ENCODE data around the gene HNRNPA1L2.
A peak's percentile ranks its signal among the peaks of the same experiment; 100 is the strongest.
"Not testable (repeated sequence)": the region's sequence is repeated elsewhere in the genome, so short reads cannot be mapped to it uniquely, and the experiment has no call there.

HNRNPA1L2 gene

GRCh38 chr13:52650731-52651130, 8.5 kb downstream of the HNRNPA1L2 start:
- DNase-seq: no peak

DNA sequence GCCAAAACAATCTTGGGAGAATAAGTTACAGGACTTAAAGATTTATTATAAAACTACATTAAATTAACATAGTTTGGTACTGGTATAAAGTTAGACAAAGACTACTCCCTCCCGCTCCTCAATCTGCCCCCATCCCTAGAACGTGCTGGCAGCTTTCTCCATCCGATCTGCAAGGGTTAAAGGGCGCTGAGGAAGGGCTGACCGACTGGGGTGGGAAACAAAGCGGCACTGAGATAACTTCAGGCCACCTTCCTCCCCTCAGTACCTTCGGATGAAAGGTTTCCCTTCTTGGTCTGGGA, 9.6 kb downstream of the HNRNPA1L2 start:
- peak; percentile 77 for DNase-seq

GRCh38 chr13:52652196-52652979, 10.2 kb downstream of the HNRNPA1L2 start, which contains the start of gene SUGT1:
SUGT1 (plus strand) TSS chr13:52652836; CDS start chr13:52652921, 85 bp downstream.
- DNase-seq: peak; percentile 96

- DNase-seq: no peak
These were observed 10.7 kb downstream of the HNRNPA1L2 start for GRCh38 chr13:52652980-52653303.

- DNase-seq: no peak
These were observed 17.1 kb downstream of the HNRNPA1L2 start for GRCh38 chr13:52659340-52659739.

DNA sequence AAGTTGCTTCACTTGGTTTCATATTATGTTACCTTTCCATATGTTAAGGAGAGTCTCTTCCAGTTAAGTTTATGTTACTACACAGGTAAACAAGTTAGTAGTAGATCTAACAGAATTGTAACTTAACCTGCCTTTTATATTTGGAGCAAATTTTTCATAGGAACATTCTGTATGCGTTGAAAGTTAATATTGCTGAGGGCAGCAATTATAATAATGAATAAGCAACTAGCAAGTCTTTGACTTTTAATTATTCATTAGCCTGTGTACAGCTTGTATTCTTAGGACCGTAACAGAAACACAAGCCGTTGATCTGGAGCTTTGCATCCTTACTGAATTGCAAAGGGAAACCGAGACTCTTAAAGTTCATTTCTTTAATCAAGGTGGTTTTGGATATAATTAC, 22.0 kb downstream of the HNRNPA1L2 start:
- DNase-seq: no peak

DNA sequence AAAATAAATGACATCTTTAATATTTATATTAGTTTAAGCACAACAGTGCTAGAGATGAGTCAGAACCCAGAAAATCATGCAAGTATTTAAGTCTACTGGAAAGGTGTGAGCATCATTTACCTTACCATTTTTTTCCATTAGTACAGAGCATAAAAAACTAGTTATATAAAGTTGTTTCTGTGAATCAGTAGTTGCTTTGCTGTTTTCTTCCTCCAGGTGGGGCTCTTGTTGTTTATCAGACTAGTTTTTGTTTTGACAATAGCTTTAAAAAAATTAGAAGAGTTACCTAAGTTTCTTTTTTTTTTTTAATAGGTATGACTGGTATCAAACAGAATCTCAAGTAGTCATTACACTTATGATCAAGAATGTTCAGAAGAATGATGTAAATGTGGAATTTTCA, 23.1 kb downstream of the HNRNPA1L2 start:
- DNase-seq: peak; percentile 8

GRCh38 chr13:52669677-52670076, 27.4 kb downstream of the HNRNPA1L2 start:
- DNase-seq: no peak

- DNase-seq: no peak
These were observed 28.5 kb downstream of the HNRNPA1L2 start for GRCh38 chr13:52670726-52671125.

- DNase-seq: no peak
These were observed 31.2 kb downstream of the HNRNPA1L2 start for GRCh38 chr13:52673465-52673864.

DNA sequence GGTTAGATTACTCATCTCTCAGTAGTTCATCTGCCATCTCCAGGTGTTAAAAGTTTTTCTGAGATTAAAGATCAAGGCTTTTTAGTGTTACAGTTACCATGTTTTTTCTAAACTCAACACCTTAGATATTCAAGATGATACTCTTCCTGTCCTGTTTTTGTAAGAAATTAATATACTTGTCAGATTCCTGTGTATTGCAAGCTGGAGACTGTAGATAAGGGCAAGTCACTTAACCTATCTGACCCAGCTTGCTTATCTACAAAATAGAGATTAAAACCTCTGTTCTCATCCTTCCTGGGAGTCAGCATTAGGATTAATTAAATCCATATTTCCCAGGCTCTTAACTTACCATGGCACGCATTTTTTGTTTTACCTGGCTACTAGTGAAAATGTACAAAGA, 35.6 kb downstream of the HNRNPA1L2 start:
- no peak for DNase-seq

GRCh38 chr13:52685806-52686205, 43.6 kb downstream of the HNRNPA1L2 start:
- DNase-seq: not testable (repeated sequence)

GRCh38 chr13:52686376-52686775, 44.1 kb downstream of the HNRNPA1L2 start:
- no peak for DNase-seq

Measured in NCI-H2171 (cell line).